Choroid plexus epithelial cell (primary cell): ENCODE results near the gene NIFK.
A peak's percentile ranks its signal among the peaks of the same experiment; 100 is the strongest.
"Not testable (repeated sequence)": the region's sequence is repeated elsewhere in the genome, so short reads cannot be mapped to it uniquely, and the experiment has no call there.

Experiments used
- DNase-seq: peaks from one replicate; pipeline ENCODE4 v3.0.0-alpha.2; 2010; ENCODE audit warnings: low read depth
- H3K4me3 ChIP-seq: 2 replicates; pipeline ENCODE4 v1.5.1; 2011; ENCODE audit warnings: low read depth, mild to moderate bottlenecking, control low read depth, low read length, moderate library complexity
- CTCF ChIP-seq: conservative IDR thresholded peaks from 2 replicates; pipeline ENCODE4 v1.5.1; 2011; ENCODE audit warnings: low read depth, mild to moderate bottlenecking, control low read depth, inconsistent platforms, low read length, moderate library complexity

Gene NIFK

GRCh38 chr2:121754851-121755236, 18.2 kb upstream of the NIFK start:
- no peak for DNase-seq
- peak overlapping the region; percentile 79 for H3K4me3 ChIP-seq
- TF ChIP-seq CTCF: no peak

- no peak overlapping the region for H3K4me3 ChIP-seq
- peak; percentile 65 for TF ChIP-seq CTCF
- DNase-seq: peak; percentile 65
Measured at GRCh38 chr2:121748202-121748601, 11.5 kb upstream of the NIFK start.

GRCh38 chr2:121746071-121746578, 9.4 kb upstream of the NIFK start:
- no peak for DNase-seq
- no peak overlapping the region for H3K4me3 ChIP-seq
- no peak for TF ChIP-seq CTCF

- no peak overlapping the region for H3K4me3 ChIP-seq
- DNase-seq: no peak
- no peak for TF ChIP-seq CTCF
Measured at GRCh38 chr2:121741450-121741849, 4.8 kb upstream of the NIFK start.

DNA sequence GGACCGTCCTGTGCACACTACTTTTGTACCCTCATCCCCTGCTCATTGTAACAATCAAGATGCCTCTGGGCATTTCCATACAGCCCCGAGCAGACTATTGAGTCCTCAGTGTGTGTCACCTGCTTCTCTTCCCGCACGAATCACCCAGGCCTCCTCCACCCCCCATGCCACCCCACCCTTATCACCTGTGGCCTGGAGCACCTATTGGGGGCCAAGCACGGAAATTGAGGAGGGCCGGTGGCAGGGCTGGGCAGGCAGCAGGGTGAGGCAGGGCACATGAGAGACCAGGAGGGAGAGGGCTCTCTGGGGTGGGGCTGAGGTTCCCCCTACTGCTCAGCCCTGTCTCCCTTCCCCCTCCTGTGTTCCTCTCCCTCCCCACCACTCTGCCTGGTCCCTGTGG, 4.3 kb upstream of the NIFK start:
- TF ChIP-seq CTCF: no peak
- H3K4me3 ChIP-seq: no peak overlapping the region
- DNase-seq: no peak

DNA sequence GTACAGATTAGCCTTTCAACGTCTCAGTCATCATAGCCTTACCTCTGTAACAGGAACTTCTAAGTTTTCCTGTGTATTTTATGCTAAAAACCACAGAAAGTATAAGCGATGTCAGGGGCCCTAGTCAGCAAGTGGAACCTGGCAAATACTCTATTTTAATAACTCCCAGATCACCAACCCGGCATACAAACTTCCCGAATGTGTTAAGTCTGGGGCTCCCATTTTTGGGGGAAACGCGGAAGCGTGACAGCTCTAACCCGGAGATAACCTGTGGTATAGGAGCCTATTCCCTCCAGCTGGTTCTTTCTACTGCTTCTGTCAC, 574 bp downstream of the NIFK start:
- TF ChIP-seq CTCF: no peak
- no peak for DNase-seq
- H3K4me3 ChIP-seq: peak overlapping the region; percentile 97

DNA sequence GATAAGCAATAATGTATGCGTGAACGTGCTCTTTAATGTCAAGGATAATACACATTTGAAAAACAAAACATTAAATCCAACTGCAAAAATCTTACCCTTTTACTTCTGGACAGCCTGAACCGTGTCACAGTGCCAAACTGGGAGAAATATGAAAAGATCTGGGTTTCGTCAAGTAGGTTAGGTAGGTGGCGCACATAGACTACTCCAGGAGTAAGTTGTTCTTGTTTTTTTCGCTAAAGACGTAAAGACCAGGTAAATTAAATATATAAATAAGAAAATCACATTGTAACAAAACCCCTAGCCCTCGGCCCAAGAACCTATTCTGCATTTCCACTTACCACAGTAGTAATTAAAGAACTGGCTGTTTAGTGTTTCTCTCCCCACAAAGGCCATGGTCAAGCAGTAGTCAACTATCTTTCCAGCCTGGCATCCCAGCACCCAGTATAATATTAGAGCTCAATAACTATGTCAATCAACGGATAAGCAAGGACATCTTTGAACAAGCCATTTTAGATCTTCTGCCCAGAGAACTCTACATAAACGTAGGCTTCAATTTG, 1.1 kb downstream of the NIFK start:
- DNase-seq: peak; percentile 35
- H3K4me3 ChIP-seq: peak overlapping the region; percentile 97

DNA sequence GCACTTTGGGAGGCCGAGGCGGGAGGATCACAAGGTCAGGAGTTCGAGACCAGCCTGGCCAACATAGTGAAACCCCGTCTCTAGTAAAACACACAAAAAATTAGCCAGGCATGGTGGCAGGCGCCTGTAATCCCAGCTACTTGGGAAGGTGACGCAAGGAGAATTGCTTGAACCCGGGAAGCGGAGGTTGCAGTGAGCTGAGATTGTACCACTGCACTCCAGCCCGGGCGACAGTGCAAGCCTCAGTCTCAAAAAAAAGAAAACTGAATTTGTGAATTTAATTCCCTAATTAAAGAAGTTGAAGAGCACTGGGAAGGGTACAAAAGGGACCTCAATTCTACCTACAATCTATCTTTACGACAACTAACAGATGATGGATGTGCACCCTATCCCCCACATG, 2.1 kb downstream of the NIFK start:
- not testable (repeated sequence) for H3K4me3 ChIP-seq, DNase-seq

More for the DNA sequence above, 1.1 kb downstream of the NIFK start:
- TF ChIP-seq CTCF: peak; percentile 1
